Panc1 (cell line): Measurements from ENCODE around the gene MPPED2.

ENCODE experiments used
- CTCF ChIP-seq: fragments of 450-650 bp; IDR thresholded peaks from 2 replicates; pipeline ENCODE4 v1.5.1; 2017; ENCODE audit warnings: mild to moderate bottlenecking
- REST ChIP-seq, 2 experiments: IDR thresholded peaks; 2 replicates each; pipeline ENCODE4 v1.6.1; 2011 to 2012; ENCODE audit warnings: low read depth in 2 of 2, control low read depth in 1 of 2, low read length in 1 of 2, mild to moderate bottlenecking in 1 of 2, moderate library complexity in 1 of 2; ENCODE audit not compliant: insufficient read depth in 1 of 2

- TF ChIP-seq CTCF (no peak), REST (IDR thresholded peaks at IDR 0.05; ENCODE audit: insufficient read depth in 1 of 2, low read depth in 2 of 2, low read length in 1 of 2) (no peak)
Measured at GRCh38 chr11:30549565-30549964, 36.6 kb downstream of the MPPED2 start.
